HG02938 (cell line): Measurements from ENCODE around the gene MMRN2.
"Not testable (repeated sequence)": the region's sequence is repeated elsewhere in the genome, so short reads cannot be mapped to it uniquely, and the experiment has no call there.

ENCODE experiments used
- ATAC-seq: cut with Tn5 transposase; IDR thresholded peaks from one replicate; pipeline ENCODE4 v1.9.1; 2021; ENCODE audit warnings: mild to moderate bottlenecking, moderate library complexity; ENCODE audit not compliant: unreplicated experiment

MMRN2 gene

DNA sequence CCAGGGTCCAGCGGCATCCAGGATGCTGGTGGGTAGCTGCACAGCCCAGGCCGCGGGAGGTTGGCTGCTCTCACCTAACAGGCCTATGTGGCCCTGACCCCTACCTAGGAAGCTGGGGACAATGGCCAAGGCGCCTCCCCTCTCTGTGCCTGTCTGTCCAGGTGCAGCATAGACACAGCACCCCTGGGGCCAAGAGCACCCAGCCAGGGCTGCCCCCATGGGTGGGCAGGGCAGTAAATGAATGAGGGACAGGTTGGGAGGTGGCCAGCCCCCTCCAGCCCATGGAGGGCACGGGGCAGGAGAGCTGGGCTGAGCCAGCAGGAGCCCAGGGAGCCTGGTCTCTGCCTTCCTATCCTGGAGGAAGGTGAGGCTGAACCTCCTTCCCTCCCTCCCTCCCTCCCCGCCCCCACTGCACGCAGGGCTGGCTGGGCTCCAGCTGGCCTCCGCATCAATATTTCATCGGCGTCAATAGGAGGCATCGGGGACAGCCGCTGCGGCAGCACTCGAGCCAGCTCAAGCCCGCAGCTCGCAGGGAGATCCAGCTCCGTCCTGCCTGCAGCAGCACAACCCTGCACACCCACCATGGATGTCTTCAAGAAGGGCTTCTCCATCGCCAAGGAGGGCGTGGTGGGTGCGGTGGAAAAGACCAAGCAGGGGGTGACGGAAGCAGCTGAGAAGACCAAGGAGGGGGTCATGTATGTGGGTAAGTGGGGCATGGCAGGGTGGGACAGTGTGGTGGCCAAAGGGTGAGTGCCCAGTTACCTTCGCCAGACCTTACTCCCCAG is 893 bp upstream of the MMRN2 start, which contains the start of gene SNCG:
Gene SNCG (plus strand): TSS at position 484 of the 785 bp plus-strand sequence. CDS start 99 bp downstream, at position 583.
- ATAC-seq, result no peak

GRCh38 chr10:86956848-86957448 is 467 bp downstream of the MMRN2 start:
- ATAC-seq, result no peak

DNA sequence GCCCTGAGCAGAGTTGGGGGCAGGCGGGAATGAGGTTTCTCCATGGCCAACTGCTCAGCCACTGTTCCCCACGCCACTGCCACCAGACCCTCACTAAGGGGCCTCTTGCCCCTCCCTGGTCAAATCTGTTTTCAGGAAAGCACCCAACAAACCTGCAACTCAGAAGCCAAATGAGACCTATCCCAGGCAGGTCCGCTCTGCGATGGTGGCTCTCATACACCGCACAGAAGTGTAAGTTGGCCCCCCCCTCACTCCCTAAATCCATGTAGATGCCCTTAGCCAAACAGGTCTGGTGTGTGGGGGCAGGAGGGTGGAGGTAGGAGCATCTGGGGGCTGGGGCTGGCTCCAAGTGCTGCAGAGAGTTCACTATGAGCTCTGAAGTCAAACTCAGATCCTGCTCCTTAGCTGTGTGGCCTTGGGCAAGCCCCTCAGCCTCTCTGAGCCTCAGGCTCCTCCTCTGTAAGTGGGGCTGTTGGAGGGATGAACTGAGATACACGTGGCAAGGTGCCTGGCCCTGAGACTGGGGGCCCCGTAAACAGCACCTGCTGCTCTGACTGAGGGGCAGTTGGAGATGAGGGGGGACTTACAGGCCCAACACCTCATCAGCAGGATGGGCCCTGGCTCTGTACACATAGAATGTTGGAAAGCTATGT is 1.1 kb downstream of the MMRN2 start:
- no peak for ATAC-seq

GRCh38 chr10:86955501-86956194 is 1.8 kb downstream of the MMRN2 start:
- ATAC-seq, result no peak

DNA sequence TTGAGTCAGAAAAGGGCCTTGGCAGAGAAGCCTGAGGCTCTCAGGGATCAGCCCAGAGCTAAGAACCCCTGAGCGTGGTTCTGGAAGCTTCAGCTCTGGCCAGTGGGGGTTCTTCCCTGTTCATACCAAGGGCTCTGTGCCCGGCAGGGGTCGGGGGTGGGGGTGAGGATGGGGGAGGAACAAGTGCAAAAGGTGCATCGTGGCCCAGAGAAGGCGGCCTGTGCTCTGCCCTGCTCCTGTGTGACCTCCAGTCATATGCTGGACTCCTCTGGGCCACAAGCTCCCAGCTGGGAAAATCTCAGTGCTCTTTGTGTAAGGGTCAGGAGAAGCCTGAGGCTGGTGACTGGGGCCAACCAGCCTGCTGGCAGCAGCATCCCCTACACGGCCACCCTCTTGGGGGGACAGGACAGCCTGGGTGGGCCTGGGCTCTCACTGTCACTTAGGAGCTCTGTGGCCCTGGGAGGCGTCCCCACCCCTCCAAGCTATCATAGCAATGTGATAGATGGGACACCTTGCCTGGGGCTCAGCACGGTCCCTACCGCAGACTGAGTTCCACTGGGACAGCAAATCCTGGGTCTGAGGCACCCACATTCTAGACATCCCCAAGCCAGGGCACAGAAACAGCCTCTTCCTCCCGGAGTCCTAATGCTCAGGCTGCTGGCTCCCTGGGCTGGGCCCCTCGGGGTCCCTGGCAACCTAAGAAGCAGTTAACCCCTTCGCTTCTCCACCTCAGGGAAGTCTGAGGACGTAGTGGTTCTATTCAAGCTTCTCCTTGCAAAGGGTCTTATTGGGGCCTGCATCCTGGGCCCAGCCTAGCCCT is 2.5 kb downstream of the MMRN2 start:
- ATAC-seq, result no peak

DNA sequence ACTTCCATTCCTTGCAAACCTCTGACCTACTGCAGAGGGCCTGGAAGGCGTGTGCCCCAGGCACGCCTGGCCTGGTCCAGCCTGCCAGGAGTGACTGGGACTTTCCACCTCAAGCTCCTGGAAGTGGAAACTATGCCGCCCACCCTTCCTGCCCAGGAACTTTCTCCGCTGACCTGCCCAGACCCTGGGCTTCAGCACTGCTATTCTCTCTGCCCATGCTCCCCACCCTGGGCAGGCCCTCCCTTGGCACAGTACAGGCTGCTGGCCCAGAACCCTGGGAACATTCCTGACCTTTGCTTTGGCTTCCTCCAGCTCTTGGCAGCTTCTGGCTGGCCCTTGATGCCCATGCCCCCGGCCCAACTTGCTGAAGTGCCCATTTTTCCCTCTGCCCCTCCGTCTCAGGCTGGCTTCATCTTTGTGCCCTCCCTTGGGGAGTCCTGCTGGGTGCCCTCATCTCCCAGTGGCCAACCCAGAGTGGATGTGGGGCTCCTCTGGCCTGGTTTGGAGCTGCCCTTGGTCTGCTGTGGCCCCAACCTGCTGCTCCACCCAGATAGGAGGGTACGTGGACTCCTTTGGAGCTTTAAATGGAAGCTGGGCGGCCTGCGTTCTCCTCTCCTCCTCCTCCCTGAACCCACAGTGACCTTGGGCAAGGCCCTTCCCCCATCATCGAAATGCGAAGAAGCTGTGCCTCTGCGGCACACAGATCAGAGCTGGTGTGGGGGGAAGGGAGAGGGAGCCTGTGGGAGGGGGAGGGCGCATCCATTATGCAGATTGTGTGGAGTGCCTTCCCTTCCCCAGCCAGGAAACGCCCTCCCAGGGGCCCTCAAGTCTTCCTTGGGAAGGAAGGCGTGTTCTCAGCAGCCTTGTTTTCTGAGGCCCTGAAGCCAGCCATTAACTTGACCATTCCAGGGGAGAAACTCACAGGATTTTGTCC is 3.4 kb downstream of the MMRN2 start:
- ATAC-seq, result no peak

DNA sequence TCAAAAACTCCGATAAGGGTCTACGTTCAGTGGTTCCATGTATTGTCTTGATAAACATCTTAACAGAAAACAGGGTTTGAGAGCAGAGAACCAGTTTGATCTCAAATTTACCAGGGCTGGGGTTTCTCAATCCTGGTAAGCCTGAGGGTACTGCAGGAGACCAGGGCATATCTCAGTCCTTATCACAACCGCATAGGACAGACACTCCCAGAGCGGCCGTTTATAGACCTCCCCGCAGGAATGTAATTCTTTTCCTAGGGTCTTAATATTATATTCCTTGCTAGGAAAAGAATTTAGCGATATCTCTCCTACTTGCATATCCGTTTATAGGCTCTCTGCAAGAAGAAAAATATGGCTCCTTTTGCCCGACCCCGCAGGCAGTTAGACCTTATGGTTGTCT is 4.7 kb downstream of the MMRN2 start:
- not testable (repeated sequence) for ATAC-seq

GRCh38 chr10:86952106-86952505 is 5.3 kb downstream of the MMRN2 start:
- no peak for ATAC-seq

DNA sequence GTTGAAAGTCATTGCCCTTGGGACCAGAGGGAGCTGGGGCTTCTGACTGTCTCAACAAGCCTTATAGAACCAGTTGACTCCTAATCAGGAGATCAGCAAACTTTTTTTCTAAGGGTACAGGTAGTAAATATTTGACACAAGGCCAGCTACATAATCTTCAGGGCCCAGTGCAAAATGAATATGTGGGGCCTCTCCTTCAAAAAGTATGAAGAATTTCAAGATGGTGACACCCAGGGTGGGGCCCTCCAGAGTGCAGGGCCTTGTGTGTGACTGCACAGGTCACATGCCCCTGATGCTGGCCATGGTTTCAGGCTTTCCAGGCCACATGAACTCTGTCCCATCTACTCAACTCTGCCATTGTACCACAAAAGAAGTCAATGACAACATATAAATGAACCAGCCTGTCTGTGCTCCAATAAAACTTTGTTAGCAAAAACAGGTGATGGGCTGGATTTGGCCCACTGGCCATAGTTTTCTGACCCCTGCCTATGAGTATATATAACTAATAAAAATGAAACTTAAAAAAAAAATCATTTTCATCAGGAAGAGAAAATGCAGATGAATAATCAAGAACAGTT is 6.1 kb downstream of the MMRN2 start:
- ATAC-seq, result no peak

- no peak for ATAC-seq
Measured at GRCh38 chr10:86950349-86950748, 7.1 kb downstream of the MMRN2 start.

DNA sequence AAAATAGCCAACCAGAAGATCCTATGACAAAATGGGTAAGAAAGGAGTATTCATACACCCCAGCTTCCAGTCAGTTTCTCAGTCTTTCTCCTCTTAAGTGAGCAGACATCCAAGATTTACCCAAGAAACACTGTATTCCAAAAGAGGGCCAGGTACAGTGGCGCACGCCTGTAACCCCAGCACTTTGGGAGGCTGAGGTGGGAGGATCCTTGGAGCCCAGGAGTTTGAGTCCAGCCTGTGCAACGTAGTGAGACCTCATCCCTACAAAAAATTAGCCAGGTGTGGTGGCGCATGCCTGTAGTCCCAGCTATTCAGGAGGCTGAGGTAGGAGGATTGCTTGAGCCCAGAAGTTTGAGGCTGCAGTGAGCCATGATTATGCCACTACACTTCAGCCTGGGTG is 9.6 kb downstream of the MMRN2 start:
- ATAC-seq, result not testable (repeated sequence)

DNA sequence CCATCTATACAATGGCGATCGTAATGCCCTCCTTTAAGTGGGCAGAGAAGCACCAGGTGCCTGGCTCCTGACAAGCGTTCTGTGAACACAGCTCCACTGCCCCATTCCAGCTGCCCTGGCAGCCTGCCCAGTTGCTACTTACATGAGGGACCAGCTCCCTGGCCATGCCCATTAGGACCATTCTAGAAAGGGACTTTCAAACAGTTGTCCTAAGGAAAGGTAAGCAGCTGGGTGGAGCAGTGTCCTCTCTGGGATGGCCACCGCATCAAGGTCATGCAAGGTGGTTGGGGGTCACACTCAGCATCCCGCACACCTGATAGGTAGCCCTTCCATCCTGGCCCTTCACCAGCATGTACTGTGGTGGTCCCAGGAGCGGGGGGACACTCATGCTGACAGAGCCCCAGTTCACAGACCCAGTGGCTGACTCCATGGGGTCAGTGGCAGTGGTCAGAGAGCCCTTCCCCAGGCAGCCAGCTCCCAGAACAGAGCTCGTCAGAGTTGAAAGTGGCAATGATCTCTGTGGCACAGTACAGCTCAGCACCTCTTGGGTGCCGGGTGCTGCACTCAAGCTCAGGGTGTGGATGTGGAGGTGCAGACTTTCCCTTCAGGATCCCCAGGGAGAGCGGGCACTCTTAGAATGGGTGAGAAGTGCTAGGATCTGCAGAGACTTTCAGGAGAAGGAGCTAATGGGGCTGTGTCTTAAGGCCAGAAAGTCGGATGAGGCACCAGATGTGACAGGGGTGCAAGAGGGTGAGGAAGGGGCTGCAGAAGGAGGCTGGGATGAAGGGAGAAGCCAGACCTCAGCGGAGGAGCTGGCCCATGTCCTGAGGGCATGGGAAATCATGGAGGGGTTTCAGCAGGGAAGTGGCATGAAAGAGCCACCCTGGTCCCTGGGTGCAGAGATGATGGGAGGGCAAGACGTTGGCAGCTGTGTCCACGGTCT is 10.9 kb downstream of the MMRN2 start:
- no peak for ATAC-seq

DNA sequence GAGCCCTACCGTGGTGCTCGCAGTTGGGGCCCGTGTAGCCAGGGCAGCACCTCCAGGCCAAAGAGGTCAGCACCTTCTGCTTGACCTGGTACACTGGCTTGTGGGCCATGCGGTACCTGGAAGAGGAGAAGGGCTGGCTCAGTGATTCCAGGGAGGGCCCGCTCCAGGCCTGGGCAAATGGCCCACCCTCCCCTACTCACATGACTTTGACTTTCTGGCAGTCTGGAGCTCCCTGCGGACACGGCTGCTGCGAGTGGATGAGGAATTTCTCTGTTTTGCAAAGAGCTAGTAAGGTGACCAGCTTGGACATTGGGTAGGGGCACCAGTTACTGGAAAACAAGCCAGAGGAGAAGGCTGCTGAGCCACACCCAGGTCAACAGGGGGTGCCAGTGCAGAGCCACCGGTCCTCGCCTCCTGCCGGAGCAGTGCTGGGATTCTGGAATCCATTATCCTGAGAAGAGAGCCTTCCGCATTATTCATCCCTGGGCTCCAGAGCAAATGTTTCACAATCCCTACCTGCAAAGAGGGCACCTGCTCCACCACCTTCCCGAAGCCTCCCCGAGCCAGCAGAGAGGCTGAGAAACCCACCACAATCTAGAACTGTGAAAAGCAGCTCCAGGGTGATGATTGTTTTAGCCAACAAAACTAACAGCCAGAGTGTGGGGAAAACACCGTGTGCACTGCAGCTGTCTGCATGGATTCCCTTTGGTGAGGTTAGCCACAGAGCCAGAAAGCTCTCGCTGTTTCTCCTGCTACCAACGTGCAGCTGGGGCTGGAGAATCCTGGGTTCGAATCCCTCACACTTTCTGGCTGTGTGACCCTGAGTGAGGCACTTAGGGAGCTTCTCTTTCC is 11.8 kb downstream of the MMRN2 start:
- ATAC-seq, result no peak

GRCh38 chr10:86944907-86945306 is 12.5 kb downstream of the MMRN2 start:
- no peak for ATAC-seq

DNA sequence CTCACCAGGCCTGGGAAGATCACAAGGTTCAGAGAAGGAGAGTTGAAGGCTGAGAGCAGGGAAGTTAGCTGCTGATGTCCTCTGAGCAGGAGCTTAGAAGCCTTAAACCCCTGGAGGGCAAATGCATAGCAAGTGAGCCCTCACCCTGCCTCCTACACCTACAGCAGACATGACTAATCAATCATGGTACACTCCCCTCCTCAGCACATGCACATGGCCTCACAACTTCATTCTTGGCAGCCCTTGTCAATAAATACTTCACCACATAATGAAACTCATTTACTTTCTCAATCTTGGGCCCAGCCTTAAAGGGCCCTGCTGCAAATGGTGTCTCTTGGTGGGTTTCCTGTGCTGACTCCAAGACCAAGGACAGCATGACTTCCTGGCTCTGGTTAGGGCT is 12.9 kb downstream of the MMRN2 start:
- ATAC-seq, result no peak

DNA sequence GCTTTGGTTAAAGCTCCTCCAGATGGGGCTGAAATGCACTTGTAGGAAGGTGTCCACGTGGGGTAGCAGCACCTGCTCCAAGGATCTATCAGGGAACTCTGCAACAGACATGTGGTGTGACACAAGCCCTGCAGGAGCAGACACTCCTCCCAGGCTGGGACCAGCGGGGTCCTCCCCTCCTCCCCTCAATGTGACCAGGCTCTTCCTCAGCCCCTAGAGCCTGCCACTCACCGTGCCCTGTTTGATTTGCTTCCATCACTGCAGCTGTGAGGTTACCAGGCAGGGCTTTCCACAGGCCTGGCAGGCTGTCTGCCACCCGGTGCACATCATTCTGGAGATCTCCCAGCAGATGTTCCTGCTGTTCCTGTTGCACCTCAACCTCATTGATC is 13.4 kb downstream of the MMRN2 start:
- ATAC-seq, result no peak
